Measurements from ENCODE around the gene STXBP5L.

STXBP5L gene

DNA sequence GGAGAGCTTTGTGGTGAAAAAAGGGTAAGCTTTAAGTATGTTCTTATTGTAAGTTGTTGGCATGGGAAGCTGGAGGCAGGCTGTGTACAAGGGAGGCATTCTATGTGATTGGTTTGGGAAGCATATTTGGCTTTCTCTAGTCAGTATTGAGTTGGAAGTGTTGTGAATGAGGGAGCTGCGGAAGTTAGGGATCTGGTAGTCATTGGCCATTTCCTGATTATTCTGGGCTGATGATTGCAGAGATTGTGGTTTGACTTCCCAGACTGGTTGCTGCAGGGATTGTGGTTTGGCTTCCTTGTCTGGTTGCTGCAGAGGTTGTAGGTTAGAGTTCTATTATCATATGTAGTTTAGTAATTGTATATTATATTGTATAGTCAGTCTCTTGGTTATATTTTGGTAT lies 21.0 kb downstream of the STXBP5L start:
- DNase-seq (ENCODE audit: low read depth): no peak
- no peak for TF ChIP-seq CTCF (IDR thresholded peaks at IDR 0.05; ENCODE audit: control insufficient read depth, extremely low read depth, insufficient read depth)
- H3K4me3 ChIP-seq (ENCODE audit: low read depth, low read length): no peak overlapping the region

GRCh38 chr3:120931593-120931992 lies 23.6 kb downstream of the STXBP5L start:
- TF ChIP-seq CTCF (IDR thresholded peaks at IDR 0.05; ENCODE audit: control insufficient read depth, extremely low read depth, insufficient read depth): no peak
- no peak overlapping the region for H3K4me3 ChIP-seq (ENCODE audit: low read depth, low read length)
- no peak for DNase-seq (ENCODE audit: low read depth)

GRCh38 chr3:120956143-120956542 lies 48.1 kb downstream of the STXBP5L start:
- H3K4me3 ChIP-seq (ENCODE audit: low read depth, low read length): no peak overlapping the region
- DNase-seq (ENCODE audit: low read depth): no peak
- no peak for TF ChIP-seq CTCF (IDR thresholded peaks at IDR 0.05; ENCODE audit: control insufficient read depth, extremely low read depth, insufficient read depth)

GRCh38 chr3:120982608-120983320 lies 74.8 kb downstream of the STXBP5L start:
- no peak for TF ChIP-seq CTCF (IDR thresholded peaks at IDR 0.05; ENCODE audit: control insufficient read depth, extremely low read depth, insufficient read depth)
- H3K4me3 ChIP-seq (ENCODE audit: low read depth, low read length): no peak overlapping the region
- no peak for DNase-seq (ENCODE audit: low read depth)

- DNase-seq (ENCODE audit: low read depth): no peak
- TF ChIP-seq CTCF (IDR thresholded peaks at IDR 0.05; ENCODE audit: control insufficient read depth, extremely low read depth, insufficient read depth): no peak
- H3K4me3 ChIP-seq (ENCODE audit: low read depth, low read length): no peak overlapping the region
These were observed 75.3 kb downstream of the STXBP5L start for GRCh38 chr3:120983321-120983665.

DNA sequence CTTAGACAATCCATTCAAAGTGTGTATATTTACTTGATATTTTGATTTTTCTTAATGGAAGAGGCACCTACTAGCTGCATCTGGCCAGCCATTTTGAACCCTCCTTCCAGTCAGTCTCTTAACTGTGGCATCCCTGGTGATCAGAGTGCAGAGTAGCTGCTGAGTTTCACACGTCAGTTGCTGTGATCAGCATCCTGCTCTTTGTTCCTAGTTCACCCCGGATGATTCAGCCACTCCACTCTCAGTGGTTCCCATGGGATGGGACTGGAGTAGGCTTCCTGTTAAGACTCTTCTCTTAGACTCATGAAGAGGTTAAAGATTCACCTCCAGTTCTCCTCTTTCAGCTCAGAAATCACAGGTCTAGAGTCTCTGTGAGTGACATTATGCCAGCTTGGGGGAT lies 75.8 kb downstream of the STXBP5L start:
- no peak for DNase-seq (ENCODE audit: low read depth)
- TF ChIP-seq CTCF (IDR thresholded peaks at IDR 0.05; ENCODE audit: control insufficient read depth, extremely low read depth, insufficient read depth): no peak
- H3K4me3 ChIP-seq (ENCODE audit: low read depth, low read length): no peak overlapping the region

DNA sequence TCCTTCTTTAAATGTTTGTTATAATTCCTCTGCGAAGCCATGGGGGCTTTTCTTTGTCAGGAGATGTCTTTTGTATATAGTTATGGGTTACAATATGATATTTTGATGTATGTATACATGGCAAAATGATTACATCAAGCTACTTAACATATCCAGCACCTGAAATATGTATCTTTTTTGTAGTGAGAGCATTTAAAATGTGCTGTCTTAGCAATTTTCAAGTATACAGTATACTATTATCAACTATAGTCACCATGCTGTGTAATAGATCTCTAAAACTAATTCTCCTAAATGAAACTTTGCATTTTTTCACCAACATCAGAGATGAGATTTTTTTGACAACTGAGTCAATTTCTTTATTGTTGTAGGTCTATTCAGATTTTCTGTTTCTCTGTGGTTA lies 77.2 kb downstream of the STXBP5L start:
- no peak for DNase-seq (ENCODE audit: low read depth)
- TF ChIP-seq CTCF (IDR thresholded peaks at IDR 0.05; ENCODE audit: control insufficient read depth, extremely low read depth, insufficient read depth): no peak

More for the DNA sequence above, 77.2 kb downstream of the STXBP5L start:
- H3K4me3 ChIP-seq (ENCODE audit: low read depth, low read length): no peak overlapping the region
